GM12874 (cell line): ENCODE data around the gene NFKB2.
A peak's percentile ranks its signal among the peaks of the same experiment; 100 is the strongest.

Experiments used
- TF ChIP-seq, protein P1 (sequence below): IDR thresholded peaks from 2 replicates; pipeline ENCODE4 v1.5.1; 2011; ENCODE audit warnings: low read depth, mild to moderate bottlenecking, control low read depth, low read length, moderate library complexity; ENCODE audit not compliant: insufficient read depth

NFKB2 gene

DNA sequence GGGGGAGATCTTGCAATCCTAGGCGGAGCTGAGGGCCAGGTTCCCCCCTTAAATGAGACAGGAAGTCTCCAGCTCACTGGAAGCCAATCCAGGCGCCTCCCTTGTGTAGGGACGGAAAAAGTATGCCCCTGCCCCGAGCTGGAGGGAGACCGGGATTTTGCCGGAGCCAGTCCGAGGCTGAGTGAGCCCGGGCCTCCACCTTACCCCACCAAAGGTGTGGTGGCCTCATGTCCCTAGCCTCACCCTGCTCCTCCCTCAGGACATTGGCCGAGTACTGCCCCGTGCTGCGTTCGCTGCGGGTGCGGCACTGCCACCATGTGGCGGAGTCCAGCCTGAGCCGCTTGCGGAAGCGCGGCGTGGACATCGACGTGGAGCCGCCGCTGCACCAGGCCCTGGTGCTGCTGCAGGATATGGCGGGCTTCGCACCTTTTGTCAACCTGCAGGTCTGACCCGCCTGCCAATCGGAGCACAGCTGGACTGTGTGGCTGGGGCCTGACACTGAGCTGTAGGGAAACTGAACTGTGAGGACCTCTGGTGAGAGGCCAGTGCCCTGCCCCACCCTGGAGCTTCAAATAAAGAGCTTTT is 27.1 kb downstream of the NFKB2 start:
- TF ChIP-seq, protein P1, sequence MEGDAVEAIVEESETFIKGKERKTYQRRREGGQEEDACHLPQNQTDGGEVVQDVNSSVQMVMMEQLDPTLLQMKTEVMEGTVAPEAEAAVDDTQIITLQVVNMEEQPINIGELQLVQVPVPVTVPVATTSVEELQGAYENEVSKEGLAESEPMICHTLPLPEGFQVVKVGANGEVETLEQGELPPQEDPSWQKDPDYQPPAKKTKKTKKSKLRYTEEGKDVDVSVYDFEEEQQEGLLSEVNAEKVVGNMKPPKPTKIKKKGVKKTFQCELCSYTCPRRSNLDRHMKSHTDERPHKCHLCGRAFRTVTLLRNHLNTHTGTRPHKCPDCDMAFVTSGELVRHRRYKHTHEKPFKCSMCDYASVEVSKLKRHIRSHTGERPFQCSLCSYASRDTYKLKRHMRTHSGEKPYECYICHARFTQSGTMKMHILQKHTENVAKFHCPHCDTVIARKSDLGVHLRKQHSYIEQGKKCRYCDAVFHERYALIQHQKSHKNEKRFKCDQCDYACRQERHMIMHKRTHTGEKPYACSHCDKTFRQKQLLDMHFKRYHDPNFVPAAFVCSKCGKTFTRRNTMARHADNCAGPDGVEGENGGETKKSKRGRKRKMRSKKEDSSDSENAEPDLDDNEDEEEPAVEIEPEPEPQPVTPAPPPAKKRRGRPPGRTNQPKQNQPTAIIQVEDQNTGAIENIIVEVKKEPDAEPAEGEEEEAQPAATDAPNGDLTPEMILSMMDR, result peak; percentile 87

DNA sequence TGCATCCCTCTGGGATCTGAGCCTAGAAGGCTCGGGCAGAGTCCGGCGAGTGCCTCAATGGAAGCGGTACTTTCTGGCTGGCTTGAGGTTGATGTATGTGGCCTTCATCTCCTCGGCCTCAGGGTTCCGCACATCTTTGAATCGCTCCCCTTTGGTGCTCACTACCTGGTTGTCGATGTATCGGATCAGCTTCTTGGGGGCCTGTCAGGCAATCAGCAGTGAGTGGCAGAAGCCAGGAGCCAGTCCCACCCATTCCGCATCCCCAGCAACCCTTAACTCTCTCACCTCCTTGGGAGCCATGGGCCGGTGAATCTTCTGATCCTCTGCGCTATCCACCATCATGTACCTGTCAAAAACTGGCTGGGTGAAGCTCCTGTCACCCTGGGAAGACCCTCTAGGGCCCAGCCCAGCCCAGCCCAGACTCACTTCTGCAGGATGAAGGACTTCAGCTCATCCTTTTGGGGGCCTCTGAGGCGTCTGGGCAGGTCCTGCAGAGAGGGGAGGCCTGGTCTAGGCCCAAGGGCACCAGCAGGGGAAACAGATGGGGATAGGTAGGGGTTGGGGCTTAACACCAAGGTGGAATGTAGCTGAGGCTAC is 28.0 kb downstream of the NFKB2 start:
- TF ChIP-seq, protein P1, result no peak

DNA sequence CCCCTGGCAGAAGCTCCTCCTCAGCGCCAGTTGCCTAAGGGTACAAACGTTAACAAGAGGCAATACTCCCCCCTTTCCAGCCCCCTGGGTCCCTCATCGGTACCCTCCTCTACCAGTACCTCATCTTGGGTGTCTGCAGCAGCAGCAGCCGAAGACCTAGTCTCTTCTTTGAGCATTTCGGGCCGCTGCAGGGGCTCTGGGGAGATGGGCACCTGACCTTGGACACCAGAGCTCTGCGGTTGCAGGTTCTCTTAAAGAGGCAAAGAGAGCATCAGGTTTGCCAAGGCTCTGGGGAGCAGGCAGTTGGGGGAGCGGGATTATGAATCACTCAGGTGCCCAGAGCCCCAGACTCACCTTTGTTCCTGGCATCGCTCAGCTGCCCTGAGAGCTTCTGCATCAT is 28.6 kb downstream of the NFKB2 start:
- TF ChIP-seq, protein P1, result no peak

DNA sequence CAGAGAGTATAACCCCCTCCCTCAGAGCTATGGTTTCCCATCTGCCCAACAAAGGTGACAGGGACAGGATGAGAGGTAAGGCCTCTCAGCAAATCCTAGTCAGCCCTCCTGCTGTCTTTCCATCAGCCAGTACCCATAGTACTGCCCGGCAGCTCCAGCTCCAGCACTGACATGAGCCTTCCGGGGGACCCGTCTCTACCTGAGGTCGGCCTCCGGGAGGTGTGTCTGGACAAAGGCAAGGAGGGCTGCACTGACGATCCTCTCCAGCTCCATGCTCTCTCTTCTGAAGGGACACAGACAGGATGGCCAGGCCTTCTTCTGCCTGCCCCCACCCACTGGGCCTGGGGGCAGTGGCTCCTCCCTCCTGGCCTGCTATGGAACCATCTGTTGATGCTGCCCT is 29.4 kb downstream of the NFKB2 start:
- TF ChIP-seq, protein P1, result no peak

DNA sequence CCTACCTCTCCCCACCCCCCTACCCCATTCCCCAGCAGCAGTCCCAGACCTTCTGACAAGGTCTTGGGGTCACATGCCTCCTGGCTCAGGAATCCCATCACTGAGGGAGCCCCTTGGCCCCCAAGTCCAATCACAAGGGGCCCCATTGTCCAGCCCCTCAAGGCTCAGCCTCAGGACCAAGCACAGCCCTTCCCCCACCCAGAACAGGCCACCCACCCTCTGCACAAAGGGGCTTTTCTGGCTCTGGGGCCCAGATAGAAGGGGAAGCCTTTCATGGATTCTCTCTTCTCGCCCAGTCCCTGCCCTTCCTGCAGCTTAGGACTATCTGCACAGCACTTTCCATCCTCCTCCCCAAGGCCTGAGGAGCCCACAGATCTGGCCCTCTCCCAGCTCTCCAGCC is 29.9 kb downstream of the NFKB2 start:
- TF ChIP-seq, protein P1, result no peak

DNA sequence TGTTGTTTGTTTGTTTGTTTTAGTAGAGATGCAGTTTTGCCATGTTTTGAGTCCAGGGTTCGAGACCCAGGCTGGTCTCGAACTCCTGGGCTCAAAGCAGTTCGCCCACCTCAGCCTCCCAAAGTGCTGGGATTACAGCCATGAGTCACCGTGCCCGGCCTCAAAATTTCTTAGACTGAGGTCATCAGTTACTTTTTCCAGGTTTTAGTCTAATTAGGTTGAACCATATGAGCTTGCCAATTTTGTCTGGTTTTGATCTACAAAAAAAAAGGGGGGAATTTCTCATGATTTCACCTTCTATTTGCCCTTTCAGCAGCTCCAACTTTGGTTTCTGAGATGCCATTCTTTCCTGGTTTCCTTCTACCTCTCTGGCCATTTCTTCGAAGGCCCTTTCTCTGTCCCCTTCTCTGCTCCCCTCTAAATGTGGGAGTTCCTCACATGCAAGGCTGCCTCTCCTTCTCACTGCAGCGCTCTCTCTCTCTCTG is 31.3 kb downstream of the NFKB2 start:
- TF ChIP-seq, protein P1, result no peak

DNA sequence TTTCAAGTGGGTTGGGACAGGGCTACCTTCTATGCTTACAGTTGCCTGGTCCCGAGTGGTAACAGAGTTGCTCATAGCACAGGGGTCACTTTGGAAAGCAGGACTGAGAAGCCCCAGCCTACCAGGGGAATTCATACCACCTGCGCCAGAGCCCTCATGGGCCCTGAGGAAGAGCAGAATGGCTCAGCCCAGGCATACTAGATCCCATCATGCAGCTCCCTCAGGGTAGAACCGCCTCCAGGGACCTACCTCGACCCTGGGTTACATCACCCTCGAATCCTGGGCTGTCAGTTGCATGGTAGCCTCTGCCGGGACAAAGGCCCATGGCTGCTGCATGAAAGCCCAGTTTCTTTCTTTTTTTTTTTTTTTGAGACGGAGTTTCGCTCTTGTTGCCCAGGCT is 34.0 kb downstream of the NFKB2 start:
- TF ChIP-seq, protein P1, result no peak
